HepG2 (cell line): ENCODE measurements around the gene MBLAC1. TPM values are rescaled to one million over a fixed set of nuclear protein-coding genes. Genes with fewer than 3 reads are reported as not detected.

ENCODE experiments used
- AKAP8 ChIP-seq: sonication (generic); formaldehyde crosslinking; IDR thresholded peaks from 2 replicates; pipeline ENCODE4 v1.5.1; 2020; ENCODE audit warnings: mild to moderate bottlenecking, missing genetic modification reagents
- ATRX ChIP-seq: sonication (generic); formaldehyde crosslinking; IDR thresholded peaks from 2 replicates; pipeline ENCODE4 v1.4.0; 2020; ENCODE audit warnings: missing genetic modification reagents, borderline replicate concordance
- E2F1 ChIP-seq: sonication (generic); formaldehyde crosslinking; IDR thresholded peaks from 2 replicates; pipeline ENCODE4 v1.5.0; 2020; ENCODE audit warnings: missing genetic modification reagents
- HMGXB3 ChIP-seq: sonication (generic); formaldehyde crosslinking; IDR thresholded peaks from 2 replicates; pipeline ENCODE4 v1.4.0; 2020; ENCODE audit warnings: missing genetic modification reagents, borderline replicate concordance
- JARID2 ChIP-seq: sonication (generic); formaldehyde crosslinking; IDR thresholded peaks from 2 replicates; pipeline ENCODE4 v1.8.1; 2023; ENCODE audit warnings: missing genetic modification reagents, inconsistent platforms; ENCODE audit not compliant: insufficient replicate concordance
- KMT2B ChIP-seq: IDR thresholded peaks from 2 replicates; pipeline ENCODE4 v1.6.1; 2016; ENCODE audit warnings: missing genetic modification reagents, missing compliant biosample characterization
- MED1 ChIP-seq: sonication (generic); formaldehyde crosslinking; IDR thresholded peaks from 2 replicates; pipeline ENCODE4 v1.4.0; 2020; ENCODE audit warnings: missing genetic modification reagents
- MEIS1 ChIP-seq: sonication (generic); formaldehyde crosslinking; IDR thresholded peaks from 2 replicates; pipeline ENCODE4 v1.9.0; 2021; ENCODE audit warnings: mild to moderate bottlenecking, missing genetic modification reagents, moderate library complexity, borderline replicate concordance
- NCOA2 ChIP-seq: sonication (generic); formaldehyde crosslinking; IDR thresholded peaks from 2 replicates; pipeline ENCODE4 v1.8.0; 2022; ENCODE audit warnings: inconsistent platforms
- PRPF4 ChIP-seq: fragments of 200-400 bp; formaldehyde crosslinking; IDR thresholded peaks from 2 replicates; pipeline ENCODE4 v1.6.1; 2016; ENCODE audit warnings: low read length, low read depth; ENCODE audit not compliant: poor library complexity, severe bottlenecking
- SIN3B ChIP-seq: fragments of 150-350 bp; IDR thresholded peaks from 2 replicates; pipeline ENCODE4 v1.6.1; 2014; ENCODE audit warnings: low read length
- YEATS2 ChIP-seq: sonication (generic); formaldehyde crosslinking; IDR thresholded peaks from 2 replicates; pipeline ENCODE4 v1.4.0; 2020; ENCODE audit warnings: missing genetic modification reagents, borderline replicate concordance
- ZBTB1 ChIP-seq: sonication (generic); formaldehyde crosslinking; IDR thresholded peaks from 2 replicates; pipeline ENCODE4 v1.4.0; 2020; ENCODE audit warnings: missing genetic modification reagents, borderline replicate concordance
- ZBTB42 ChIP-seq: sonication (generic); formaldehyde crosslinking; IDR thresholded peaks from 2 replicates; pipeline ENCODE4 v1.5.0; 2020; ENCODE audit warnings: mild to moderate bottlenecking, missing genetic modification reagents
- ZFP41 ChIP-seq: sonication (generic); formaldehyde crosslinking; IDR thresholded peaks from 2 replicates; pipeline ENCODE4 v1.4.0; 2020; ENCODE audit warnings: mild to moderate bottlenecking, missing genetic modification reagents, borderline replicate concordance
- ZNF17 ChIP-seq: sonication (generic); formaldehyde crosslinking; IDR thresholded peaks from 2 replicates; pipeline ENCODE4 v1.5.0; 2020; ENCODE audit warnings: mild to moderate bottlenecking, missing genetic modification reagents
- ZNF24 ChIP-seq: fragments of 450-650 bp; IDR thresholded peaks from 2 replicates; pipeline ENCODE4 v1.6.1; 2017; ENCODE audit warnings: antibody characterized with exemption, mild to moderate bottlenecking
- ZNF33B ChIP-seq: sonication (generic); formaldehyde crosslinking; IDR thresholded peaks from 2 replicates; pipeline ENCODE4 v1.5.1; 2020; ENCODE audit warnings: mild to moderate bottlenecking, missing genetic modification reagents
- ZNF441 ChIP-seq: sonication (generic); formaldehyde crosslinking; IDR thresholded peaks from 2 replicates; pipeline ENCODE4 v1.7.0; 2021; ENCODE audit warnings: missing genetic modification reagents, borderline replicate concordance
- ZNF513 ChIP-seq: sonication (generic); formaldehyde crosslinking; conservative IDR thresholded peaks from 2 replicates; pipeline ENCODE4 v1.5.0; 2020; ENCODE audit warnings: missing genetic modification reagents
- ZNF552 ChIP-seq: sonication (generic); formaldehyde crosslinking; IDR thresholded peaks from 2 replicates; pipeline ENCODE4 v1.9.0; 2022; ENCODE audit warnings: missing genetic modification reagents, mild to moderate bottlenecking, borderline replicate concordance
- ZSCAN12 ChIP-seq: sonication (generic); formaldehyde crosslinking; IDR thresholded peaks from 2 replicates; pipeline ENCODE4 v1.9.0; 2021; ENCODE audit warnings: mild to moderate bottlenecking, missing genetic modification reagents
- polyA plus RNA-seq, 8 experiments: library from polyadenylated mRNA; depleted of rRNA in 3 of 8; stranded (reverse) in 7 of 8; unstranded in 1 of 8; fragments of >200 nt; fragmentation: Illumina TruSeq in 4 of 8; extraction: Trizol in 4 of 8; gene quantifications; 2 replicates each; pipeline versions ENCODE4 v1.2.1 to v1.2.3, GENCODE V29; 2011 to 2016; ENCODE audit warnings: low read depth in 4 of 8, missing spikeins in 1 of 8, mixed read lengths in 1 of 8; ENCODE audit not compliant: insufficient read depth in 1 of 8
- total RNA-seq, 5 experiments: library from RNA; depleted of rRNA; stranded (reverse); fragments of >200 nt; fragmentation: Illumina TruSeq; extraction: Trizol; gene quantifications; 2 replicates each; pipeline ENCODE4 v1.2.3, GENCODE V29; 2016; ENCODE audit warnings: low read depth in 1 of 5

MBLAC1 gene
- total and polyA plus RNA-seq, 2 of the 13 experiments (the other 11 are each of a cell fraction or from before 2014, with no cell fraction given): 0.79 to 2.1 TPM

- no peak for TF ChIP-seq HMGXB3 (CRISPR knock-in tag)
- no peak for TF ChIP-seq ZNF552 (CRISPR knock-in tag)
- TF ChIP-seq SIN3B: no peak
- no peak for TF ChIP-seq ZBTB42
- no peak for TF ChIP-seq MED1 (CRISPR knock-in tag)
- no peak for TF ChIP-seq ATRX (CRISPR knock-in tag)
- no peak for TF ChIP-seq ZBTB1 (CRISPR knock-in tag)
- no peak for TF ChIP-seq ZSCAN12 (CRISPR knock-in tag)
- no peak for TF ChIP-seq ZNF24
- TF ChIP-seq ZNF33B (CRISPR knock-in tag): no peak
- no peak for TF ChIP-seq KMT2B (CRISPR knock-in tag)
- no peak for TF ChIP-seq NCOA2
- no peak for TF ChIP-seq ZFP41 (CRISPR knock-in tag)
- no peak for TF ChIP-seq E2F1 (CRISPR knock-in tag)
- TF ChIP-seq JARID2 (CRISPR knock-in tag): no peak
- TF ChIP-seq AKAP8 (CRISPR knock-in tag): no peak
- TF ChIP-seq PRPF4: no peak
- no peak for TF ChIP-seq ZNF513 (CRISPR knock-in tag)
- no peak for TF ChIP-seq YEATS2
- no peak for TF ChIP-seq MEIS1 (CRISPR knock-in tag)
- TF ChIP-seq ZNF17 (CRISPR knock-in tag): no peak
- no peak for TF ChIP-seq ZNF441 (CRISPR knock-in tag)
Measured at GRCh38 chr7:100177045-100178001, 50.6 kb downstream of the MBLAC1 start, which contains the start of the genes GPC2 and STAG3 (continued).
